OCI-LY1 (cell line): ENCODE measurements around the gene ZFR.

Source experiments
- H2AFZ ChIP-seq: fragments of 200-600 bp; sonication (generic), shearing (Covaris generic); 2 replicates; pipeline ENCODE4 v1.6.0; 2014; ENCODE audit warnings: antibody characterized with exemption, mild to moderate bottlenecking, low read length
- H3F3A ChIP-seq: fragments of 200-600 bp; sonication (generic), shearing (Covaris generic); 2 replicates; pipeline ENCODE4 v1.6.0; 2014; ENCODE audit warnings: mild to moderate bottlenecking, antibody characterized with exemption, low read length, moderate library complexity; ENCODE audit not compliant: insufficient read depth
- H3K27ac ChIP-seq: fragments of 200-600 bp; sonication (generic); 2 replicates; pipeline ENCODE4 v1.5.1; 2014; ENCODE audit warnings: low read length, mixed run types, mild to moderate bottlenecking, low read depth; ENCODE audit not compliant: poor library complexity, severe bottlenecking
- H3K27me3 ChIP-seq: fragments of 200-600 bp; sonication (generic); 2 replicates; pipeline ENCODE4 v1.6.0; 2014; ENCODE audit warnings: antibody characterized with exemption, mild to moderate bottlenecking, low read length, moderate library complexity; ENCODE audit not compliant: insufficient read depth
- H3K36me3 ChIP-seq: fragments of 200-600 bp; sonication (generic); 2 replicates; pipeline ENCODE4 v1.6.1; 2014; ENCODE audit warnings: mild to moderate bottlenecking, antibody characterized with exemption, low read length, moderate library complexity, mixed read lengths; ENCODE audit not compliant: insufficient read depth
- H3K4me1 ChIP-seq: fragments of 200-600 bp; sonication (generic); 2 replicates; pipeline ENCODE4 v1.5.1; 2014; ENCODE audit warnings: mild to moderate bottlenecking, low read length, moderate library complexity; ENCODE audit not compliant: insufficient read depth, severe bottlenecking
- H3K4me2 ChIP-seq: fragments of 200-600 bp; sonication (generic), shearing (Covaris generic); 2 replicates; pipeline ENCODE4 v1.6.1; 2014; ENCODE audit warnings: low read length
- H3K4me3 ChIP-seq: fragments of 200-600 bp; sonication (generic); 2 replicates; pipeline ENCODE4 v1.5.1; 2014; ENCODE audit warnings: low read length, low read depth, mild to moderate bottlenecking, mixed read lengths; ENCODE audit not compliant: poor library complexity, severe bottlenecking
- H3K79me2 ChIP-seq: fragments of 200-600 bp; shearing (Covaris generic); 2 replicates; pipeline ENCODE4 v1.6.1; 2016; ENCODE audit warnings: mixed run types, low read length, mixed read lengths; ENCODE audit not compliant: insufficient read depth
- H3K9ac ChIP-seq: fragments of 200-600 bp; sonication (generic), shearing (Covaris generic); 2 replicates; pipeline ENCODE4 v1.6.1; 2014; ENCODE audit warnings: mild to moderate bottlenecking, low read length, mixed read lengths
- H3K9me2 ChIP-seq: fragments of 200-600 bp; sonication (generic), shearing (Covaris generic); 2 replicates; pipeline ENCODE4 v1.6.1; 2014; ENCODE audit warnings: low read depth, mild to moderate bottlenecking, low read length, mixed read lengths
- H3K9me3 ChIP-seq: fragments of 200-600 bp; shearing (Covaris generic); 2 replicates; pipeline ENCODE4 v1.6.1; 2014; ENCODE audit warnings: low read length, mixed read lengths
- H4K20me1 ChIP-seq: fragments of 200-600 bp; sonication (generic), shearing (Covaris generic); 2 replicates; pipeline ENCODE4 v1.6.0; 2016; ENCODE audit warnings: mild to moderate bottlenecking, low read length; ENCODE audit not compliant: insufficient read depth
- CTCF ChIP-seq: fragments of 200-600 bp; sonication (generic), shearing (Covaris generic); IDR thresholded peaks from 2 replicates; pipeline ENCODE4 v1.5.1; 2017; ENCODE audit warnings: mild to moderate bottlenecking, antibody characterized with exemption, low read length, moderate library complexity, mixed read lengths
- EZH2 ChIP-seq: fragments of 200-600 bp; sonication (generic), shearing (Covaris generic); IDR thresholded peaks from 2 replicates; pipeline ENCODE4 v1.8.0; 2017; ENCODE audit warnings: borderline replicate concordance, mixed run types, mild to moderate bottlenecking, antibody characterized with exemption, low read length, moderate library complexity, mixed read lengths

Gene ZFR

GRCh38 chr5:32462618-32463017 is 18.1 kb upstream of the ZFR start:
- TF ChIP-seq CTCF, result no peak
- no peak for TF ChIP-seq EZH2
- Histone ChIP-seq H3K9me2 (no peaks in the 10 kb centered on the region), H4K20me1 (no peaks in the 10 kb centered on the region), H3K9me3 (no peaks in the 10 kb centered on the region), H3K27ac (no peak overlapping the region), H3K36me3 (no peaks in the 10 kb centered on the region; the same call in 1 of the 2 replicates), H3F3A (no peaks in the 10 kb centered on the region), H3K9ac (no peak overlapping the region), H3K79me2 (no peaks in the 10 kb centered on the region), H3K4me1 (no peaks in the 10 kb centered on the region), H3K27me3 (no peaks in the 10 kb centered on the region), H3K4me2 (no peak overlapping the region), H3K4me3 (no peak overlapping the region), H2AFZ (no peak overlapping the region)

GRCh38 chr5:32461441-32462120 is 17.0 kb upstream of the ZFR start:
- Histone ChIP-seq H3K27me3 (no peaks in the 10 kb centered on the region), H3K4me2 (no peak overlapping the region), H3F3A (no peaks in the 10 kb centered on the region), H3K9ac (no peak overlapping the region), H3K9me3 (no peaks in the 10 kb centered on the region), H4K20me1 (no peaks in the 10 kb centered on the region), H3K4me1 (no peaks in the 10 kb centered on the region), H3K36me3 (no peaks in the 10 kb centered on the region; the same call in 1 of the 2 replicates), H3K27ac (no peak overlapping the region), H2AFZ (no peak overlapping the region), H3K79me2 (no peaks in the 10 kb centered on the region), H3K9me2 (no peaks in the 10 kb centered on the region), H3K4me3 (no peak overlapping the region)
- no peak for TF ChIP-seq CTCF

GRCh38 chr5:32460702-32461101 is 16.2 kb upstream of the ZFR start:
- H2AFZ ChIP-seq, result no peak overlapping the region
- no peak overlapping the region for H3K27ac ChIP-seq
- H3K9me3 ChIP-seq, result no peaks in the 10 kb centered on the region
- no peak overlapping the region for H3K4me2 ChIP-seq
- H4K20me1 ChIP-seq, result no peaks in the 10 kb centered on the region
- H3K9me2 ChIP-seq, result no peaks in the 10 kb centered on the region
- no peaks in the 10 kb centered on the region for H3K27me3 ChIP-seq
- H3K4me3 ChIP-seq, result no peak overlapping the region
- TF ChIP-seq CTCF (no peak), EZH2 (no peak)
- H3K79me2 ChIP-seq, result no peaks in the 10 kb centered on the region
- no peaks in the 10 kb centered on the region for H3F3A ChIP-seq
- H3K36me3 ChIP-seq, result no peaks in the 10 kb centered on the region; the same call in 1 of the 2 replicates
- no peaks in the 10 kb centered on the region for H3K4me1 ChIP-seq
- H3K9ac ChIP-seq, result no peak overlapping the region
